HFF-Myc (cell line): ENCODE results near the gene PRPS1.
A peak's percentile ranks its signal among the peaks of the same experiment; 100 is the strongest.

ENCODE experiments used
- DNase-seq: peaks from one replicate; pipeline ENCODE4 v3.0.0-alpha.2; 2011; ENCODE audit warnings: low read depth; ENCODE audit errors: extremely low read depth
- H3K4me3 ChIP-seq: replicated peaks from 2 replicates; pipeline ENCODE4 v1.5.1; 2011; ENCODE audit warnings: low read depth, mild to moderate bottlenecking, control low read depth, low read length
- TF ChIP-seq, protein P1 (sequence below): IDR thresholded peaks from 2 replicates; pipeline ENCODE4 v1.5.1; 2012; ENCODE audit warnings: mild to moderate bottlenecking, low read depth, low read length, control low read depth; ENCODE audit errors: missing control alignments

Gene PRPS1

GRCh38 chrX:107677501-107677901 is 49.2 kb downstream of the PRPS1 start:
- DNase-seq = no peak
- H3K4me3 ChIP-seq = peak overlapping the region; percentile 76; the same call in 1 of the 2 replicates
- TF ChIP-seq, protein P1, sequence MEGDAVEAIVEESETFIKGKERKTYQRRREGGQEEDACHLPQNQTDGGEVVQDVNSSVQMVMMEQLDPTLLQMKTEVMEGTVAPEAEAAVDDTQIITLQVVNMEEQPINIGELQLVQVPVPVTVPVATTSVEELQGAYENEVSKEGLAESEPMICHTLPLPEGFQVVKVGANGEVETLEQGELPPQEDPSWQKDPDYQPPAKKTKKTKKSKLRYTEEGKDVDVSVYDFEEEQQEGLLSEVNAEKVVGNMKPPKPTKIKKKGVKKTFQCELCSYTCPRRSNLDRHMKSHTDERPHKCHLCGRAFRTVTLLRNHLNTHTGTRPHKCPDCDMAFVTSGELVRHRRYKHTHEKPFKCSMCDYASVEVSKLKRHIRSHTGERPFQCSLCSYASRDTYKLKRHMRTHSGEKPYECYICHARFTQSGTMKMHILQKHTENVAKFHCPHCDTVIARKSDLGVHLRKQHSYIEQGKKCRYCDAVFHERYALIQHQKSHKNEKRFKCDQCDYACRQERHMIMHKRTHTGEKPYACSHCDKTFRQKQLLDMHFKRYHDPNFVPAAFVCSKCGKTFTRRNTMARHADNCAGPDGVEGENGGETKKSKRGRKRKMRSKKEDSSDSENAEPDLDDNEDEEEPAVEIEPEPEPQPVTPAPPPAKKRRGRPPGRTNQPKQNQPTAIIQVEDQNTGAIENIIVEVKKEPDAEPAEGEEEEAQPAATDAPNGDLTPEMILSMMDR = no peak

DNA sequence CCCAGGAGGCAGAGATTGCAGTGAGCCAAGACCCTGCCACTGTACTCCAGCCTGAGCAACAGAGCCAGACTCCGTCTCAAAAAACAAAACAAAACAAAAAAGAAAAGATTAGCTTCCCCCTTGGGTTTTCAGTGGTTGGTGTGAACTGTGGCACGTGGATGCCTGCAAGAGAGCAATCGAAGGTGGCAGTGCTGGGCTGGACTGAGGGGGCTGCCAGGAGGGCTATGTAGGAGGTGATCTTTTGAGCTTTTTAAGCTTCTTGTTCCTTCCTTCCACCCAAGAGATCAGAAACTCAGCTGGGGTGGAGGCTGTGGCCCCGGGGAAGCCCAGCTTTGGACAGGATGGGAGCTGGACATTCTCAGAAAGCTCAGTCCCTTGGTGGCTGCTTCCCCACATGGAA is 49.6 kb downstream of the PRPS1 start:
- H3K4me3 ChIP-seq = no peak overlapping the region
- no peak for DNase-seq
- TF ChIP-seq, protein P1 = no peak

GRCh38 chrX:107678957-107679740 is 50.8 kb downstream of the PRPS1 start:
- no peak overlapping the region for H3K4me3 ChIP-seq
- DNase-seq = peak; percentile 66
- TF ChIP-seq, protein P1 = no peak

- no peak for DNase-seq
- TF ChIP-seq, protein P1 = no peak
- no peak overlapping the region for H3K4me3 ChIP-seq
Measured at GRCh38 chrX:107682256-107682655, 53.9 kb downstream of the PRPS1 start.

- TF ChIP-seq, protein P1 = no peak
- no peak for DNase-seq
- no peak overlapping the region for H3K4me3 ChIP-seq
Measured at GRCh38 chrX:107683124-107683895, 55.0 kb downstream of the PRPS1 start.

DNA sequence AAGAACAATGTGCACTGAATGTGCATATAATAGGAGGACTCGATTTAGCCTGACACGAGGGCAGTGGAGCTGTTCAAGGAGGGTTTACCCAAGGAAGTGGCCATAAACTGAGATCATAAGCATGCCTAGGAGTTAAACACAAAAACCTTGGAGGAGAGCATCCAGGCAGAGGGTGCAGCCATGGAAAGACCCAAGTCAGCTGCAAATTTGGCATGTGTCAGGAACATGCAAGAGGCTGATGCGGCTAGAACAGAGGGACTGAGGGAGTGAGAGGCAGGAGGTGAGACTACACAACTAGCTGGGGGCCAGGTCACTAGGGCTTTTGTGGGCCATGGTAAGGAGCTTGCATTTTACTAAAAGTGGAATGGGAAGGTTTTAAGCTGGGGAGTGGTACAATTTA is 55.6 kb downstream of the PRPS1 start:
- H3K4me3 ChIP-seq = no peak overlapping the region
- TF ChIP-seq, protein P1 = no peak
- no peak for DNase-seq
